Measurements from ENCODE around the gene TEX264. TPM values are rescaled to one million over a fixed set of nuclear protein-coding genes. Genes with fewer than 3 reads are reported as not detected.

Gene TEX264
- total and polyA plus RNA-seq, 4 donors, result 36.1 to 105 (median 55.4) TPM

DNA sequence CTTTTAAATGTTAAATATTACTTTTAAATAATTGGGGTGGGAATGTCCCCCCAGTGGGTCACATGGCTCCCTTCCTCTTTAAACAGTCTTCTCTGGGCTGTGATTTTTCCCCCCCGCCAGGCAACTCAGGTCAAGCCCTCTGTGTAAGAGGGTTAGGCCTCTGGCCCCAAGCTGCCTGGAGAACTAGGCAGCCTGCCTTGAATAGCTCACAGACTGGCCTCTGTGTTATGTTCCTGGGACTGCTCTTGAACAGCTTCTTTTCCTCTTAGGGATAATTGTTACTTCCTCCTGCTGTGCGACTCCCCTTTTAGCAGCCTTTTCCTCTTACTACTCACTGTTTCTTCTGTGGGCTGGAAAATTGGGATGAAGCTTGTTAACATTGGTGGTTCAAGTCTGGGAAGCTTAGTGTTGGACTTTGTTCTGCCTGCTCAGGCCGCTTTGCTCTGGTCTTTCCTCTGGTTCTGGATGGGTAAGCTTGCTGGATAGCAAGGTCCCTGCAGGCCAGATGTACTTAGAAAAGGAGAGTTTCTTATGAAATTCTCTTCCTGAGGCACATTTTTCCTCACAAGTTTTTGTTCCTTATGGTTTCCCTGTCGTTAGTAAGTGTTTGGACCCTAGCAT lies 2.2 kb downstream of the TEX264 start:
- Histone ChIP-seq H3K9ac (ENCODE audit: insufficient read depth in 1 of 2, low read length in 2 of 2) (no peak overlapping the region), H3K4me3 (no peak overlapping the region), H3K27ac (ENCODE audit: low read depth in 1 of 2, low read length in 1 of 2) (no peak overlapping the region), H3K36me3 (ENCODE audit: control insufficient read depth in 4 of 4, insufficient read depth in 4 of 4, low read length in 4 of 4) (peaks cover 0 to 10% (median 3%) of the 10 kb centered on the region in 4 donors), H3K4me1 (ENCODE audit: control insufficient read depth in 5 of 5, insufficient read depth in 5 of 5, low read length in 5 of 5) (peaks cover 0 to 16% (median 10%) of the 10 kb centered on the region in 5 donors), H3K27me3 (ENCODE audit: control insufficient read depth in 3 of 3, insufficient read depth in 3 of 3, low read length in 2 of 3) (no peaks in the 10 kb centered on the region), H3K9me3 (ENCODE audit: control insufficient read depth in 4 of 4, insufficient read depth in 3 of 4, low read length in 3 of 4) (no peaks in the 10 kb centered on the region)
- TF ChIP-seq, protein P1, sequence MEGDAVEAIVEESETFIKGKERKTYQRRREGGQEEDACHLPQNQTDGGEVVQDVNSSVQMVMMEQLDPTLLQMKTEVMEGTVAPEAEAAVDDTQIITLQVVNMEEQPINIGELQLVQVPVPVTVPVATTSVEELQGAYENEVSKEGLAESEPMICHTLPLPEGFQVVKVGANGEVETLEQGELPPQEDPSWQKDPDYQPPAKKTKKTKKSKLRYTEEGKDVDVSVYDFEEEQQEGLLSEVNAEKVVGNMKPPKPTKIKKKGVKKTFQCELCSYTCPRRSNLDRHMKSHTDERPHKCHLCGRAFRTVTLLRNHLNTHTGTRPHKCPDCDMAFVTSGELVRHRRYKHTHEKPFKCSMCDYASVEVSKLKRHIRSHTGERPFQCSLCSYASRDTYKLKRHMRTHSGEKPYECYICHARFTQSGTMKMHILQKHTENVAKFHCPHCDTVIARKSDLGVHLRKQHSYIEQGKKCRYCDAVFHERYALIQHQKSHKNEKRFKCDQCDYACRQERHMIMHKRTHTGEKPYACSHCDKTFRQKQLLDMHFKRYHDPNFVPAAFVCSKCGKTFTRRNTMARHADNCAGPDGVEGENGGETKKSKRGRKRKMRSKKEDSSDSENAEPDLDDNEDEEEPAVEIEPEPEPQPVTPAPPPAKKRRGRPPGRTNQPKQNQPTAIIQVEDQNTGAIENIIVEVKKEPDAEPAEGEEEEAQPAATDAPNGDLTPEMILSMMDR (IDR thresholded peaks at IDR 0.05; ENCODE audit: control extremely low read depth, extremely low read depth), result no peak
- no peak for DNase-seq
- ATAC-seq (ENCODE audit: insufficient read depth, low FRiP score), result no peak
- WGBS, 2 donors, result 56 to 75% methylated on average over 4 of the region's 4 CpGs

DNA sequence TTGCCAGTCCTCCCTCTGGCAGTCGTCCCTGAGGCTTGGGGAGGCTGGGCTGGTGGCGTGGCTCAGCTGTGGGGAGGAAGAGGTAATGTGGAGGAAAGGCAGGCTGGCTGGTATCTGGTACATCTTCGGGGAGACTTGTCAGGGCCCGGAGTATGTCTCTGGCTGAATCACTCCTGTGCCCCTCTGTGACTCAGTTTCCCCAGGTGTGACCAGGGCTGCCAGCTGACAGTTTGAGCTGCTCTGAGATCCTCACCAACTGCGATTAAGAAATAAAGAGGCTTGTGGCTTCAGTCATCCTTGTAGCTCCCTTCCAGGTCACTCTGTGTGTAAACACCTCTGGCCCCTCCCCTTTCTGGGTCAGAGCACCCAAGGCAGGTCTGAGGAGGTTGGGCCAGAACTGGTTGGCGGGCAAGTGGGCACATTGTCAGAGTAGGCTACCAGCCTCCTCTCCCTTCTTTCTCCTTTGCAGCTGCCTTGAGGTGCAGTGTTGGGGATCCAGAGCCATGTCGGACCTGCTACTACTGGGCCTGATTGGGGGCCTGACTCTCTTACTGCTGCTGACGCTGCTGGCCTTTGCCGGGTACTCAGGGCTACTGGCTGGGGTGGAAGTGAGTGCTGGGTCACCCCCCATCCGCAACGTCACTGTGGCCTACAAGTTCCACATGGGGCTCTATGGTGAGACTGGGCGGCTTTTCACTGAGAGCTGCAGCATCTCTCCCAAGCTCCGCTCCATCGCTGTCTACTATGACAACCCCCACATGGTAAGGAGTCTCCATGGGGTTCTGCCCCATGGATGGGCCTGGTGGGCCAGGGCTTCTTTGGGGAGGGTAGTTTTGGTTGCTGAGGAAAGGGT lies 3.0 kb downstream of the TEX264 start:
- no peak overlapping the region for H3K9ac ChIP-seq (ENCODE audit: insufficient read depth in 1 of 2, low read length in 2 of 2)
- TF ChIP-seq, protein P1 (IDR thresholded peaks at IDR 0.05; ENCODE audit: control extremely low read depth, extremely low read depth), result no peak
- WGBS, 2 donors, result 92 to 93% methylated on average over 14 of the region's 14 CpGs
- peaks cover 0 to 10% (median 5%) of the 10 kb centered on the region in 4 donors for H3K36me3 ChIP-seq (ENCODE audit: control insufficient read depth in 4 of 4, insufficient read depth in 4 of 4, low read length in 4 of 4)
- H3K4me1 ChIP-seq (ENCODE audit: control insufficient read depth in 5 of 5, insufficient read depth in 5 of 5, low read length in 5 of 5), result peaks cover 0 to 16% (median 10%) of the 10 kb centered on the region in 5 donors
- ATAC-seq (ENCODE audit: insufficient read depth, low FRiP score), result no peak
- no peak overlapping the region for H3K4me3 ChIP-seq
- no peaks in the 10 kb centered on the region for H3K9me3 ChIP-seq (ENCODE audit: control insufficient read depth in 4 of 4, insufficient read depth in 3 of 4, low read length in 3 of 4)
- H3K27ac ChIP-seq (ENCODE audit: low read depth in 1 of 2, low read length in 1 of 2), result no peak overlapping the region
- no peaks in the 10 kb centered on the region for H3K27me3 ChIP-seq (ENCODE audit: control insufficient read depth in 3 of 3, insufficient read depth in 3 of 3, low read length in 2 of 3)
- DNase-seq, result no peak

DNA sequence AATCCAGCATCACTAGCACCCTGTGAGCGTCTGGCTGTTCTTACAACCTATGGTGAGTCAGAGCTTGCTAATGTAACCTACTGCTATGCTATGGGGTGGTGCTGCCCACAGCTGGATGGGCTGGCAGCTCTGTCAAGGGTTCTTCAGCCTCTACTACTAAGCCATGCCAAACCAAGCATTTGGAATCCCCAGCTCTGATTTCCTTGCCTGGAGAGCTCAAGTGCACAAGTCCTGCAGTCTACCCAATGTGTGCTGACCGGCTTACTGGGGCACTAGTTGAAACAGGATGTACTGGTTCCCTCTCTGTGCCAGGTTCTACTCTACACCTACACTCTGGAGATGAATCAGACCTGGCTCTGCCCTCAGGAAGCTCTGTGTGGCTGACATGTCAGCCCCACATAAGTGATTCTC lies 4.2 kb downstream of the TEX264 start:
- Histone ChIP-seq H3K4me3 (no peak overlapping the region), H3K9me3 (ENCODE audit: control insufficient read depth in 4 of 4, insufficient read depth in 3 of 4, low read length in 3 of 4) (no peaks in the 10 kb centered on the region), H3K9ac (ENCODE audit: insufficient read depth in 1 of 2, low read length in 2 of 2) (no peak overlapping the region), H3K27ac (ENCODE audit: low read depth in 1 of 2, low read length in 1 of 2) (no peak overlapping the region), H3K4me1 (ENCODE audit: control insufficient read depth in 5 of 5, insufficient read depth in 5 of 5, low read length in 5 of 5) (peaks cover 0 to 13% (median 6%) of the 10 kb centered on the region in 5 donors), H3K27me3 (ENCODE audit: control insufficient read depth in 3 of 3, insufficient read depth in 3 of 3, low read length in 2 of 3) (no peaks in the 10 kb centered on the region), H3K36me3 (ENCODE audit: control insufficient read depth in 4 of 4, insufficient read depth in 4 of 4, low read length in 4 of 4) (peaks cover 0 to 10% (median 5%) of the 10 kb centered on the region in 4 donors)
- TF ChIP-seq, protein P1 (IDR thresholded peaks at IDR 0.05; ENCODE audit: control extremely low read depth, extremely low read depth), result no peak
- WGBS, 2 donors, result 69 to 83% methylated on average over 2 of the region's 2 CpGs
- no peak for ATAC-seq (ENCODE audit: insufficient read depth, low FRiP score)
- no peak for DNase-seq

Data from lung (tissue), 12 donors.